Smooth muscle cell (in vitro differentiated cells): ENCODE data around the gene CILP. TPM values are rescaled to one million over a fixed set of nuclear protein-coding genes. Genes with fewer than 3 reads are reported as not detected.
"Not testable (repeated sequence)": the region's sequence is repeated elsewhere in the genome, so short reads cannot be mapped to it uniquely, and the experiment has no call there.

Experiments used
- DNase-seq: peaks from one replicate; lab custom pipeline; 2025; ENCODE audit not compliant: unreplicated experiment; lab: John Stamatoyannopoulos, UW
- H2AFZ ChIP-seq: fragments of 200-600 bp; sonication (generic); 2 replicates; pipeline ENCODE4 v1.6.0; 2016; ENCODE audit warnings: antibody characterized with exemption, low read depth, mild to moderate bottlenecking
- H3F3A ChIP-seq: fragments of 200-600 bp; sonication (generic); 2 replicates; pipeline ENCODE4 v1.6.0; 2017; ENCODE audit warnings: antibody characterized with exemption, low read depth
- H3K27ac ChIP-seq: fragments of 200-600 bp; sonication (generic); 2 replicates; pipeline ENCODE4 v1.5.1; 2016; ENCODE audit warnings: low read depth, mild to moderate bottlenecking
- H3K27me3 ChIP-seq: fragments of 200-600 bp; sonication (generic); 2 replicates; pipeline ENCODE4 v1.6.1; 2016; ENCODE audit warnings: low read depth, mild to moderate bottlenecking
- H3K36me3 ChIP-seq: fragments of 200-600 bp; sonication (generic); 2 replicates; pipeline ENCODE4 v1.5.1; 2016; ENCODE audit warnings: low read depth
- H3K4me1 ChIP-seq: fragments of 200-600 bp; sonication (generic); 2 replicates; pipeline ENCODE4 v1.5.1; 2016; ENCODE audit warnings: low read depth
- H3K4me2 ChIP-seq: fragments of 200-600 bp; sonication (generic); 2 replicates; pipeline ENCODE4 v1.6.0; 2016; ENCODE audit warnings: mild to moderate bottlenecking
- H3K4me3 ChIP-seq: fragments of 200-600 bp; sonication (generic); 2 replicates; pipeline ENCODE4 v1.5.1; 2016; ENCODE audit warnings: mild to moderate bottlenecking
- H3K79me2 ChIP-seq: fragments of 200-600 bp; sonication (generic); 2 replicates; pipeline ENCODE4 v1.6.0; 2016; ENCODE audit warnings: low read depth, mild to moderate bottlenecking
- H3K9ac ChIP-seq: fragments of 200-600 bp; sonication (generic); 2 replicates; pipeline ENCODE4 v1.6.0; 2016; ENCODE audit warnings: low read depth
- H3K9me3 ChIP-seq: fragments of 200-600 bp; sonication (generic); replicated peaks from 2 replicates; pipeline ENCODE4 v1.5.1; 2016; ENCODE audit warnings: low read depth
- H4K20me1 ChIP-seq: fragments of 200-600 bp; sonication (generic); 2 replicates; pipeline ENCODE4 v1.6.0; 2016; ENCODE audit warnings: low read depth
- CTCF ChIP-seq: fragments of 200-600 bp; sonication (generic); IDR thresholded peaks from 2 replicates; pipeline ENCODE4 v1.5.1; 2017; ENCODE audit warnings: borderline replicate concordance, mild to moderate bottlenecking, antibody characterized with exemption; ENCODE audit not compliant: insufficient read depth, poor library complexity, severe bottlenecking
- WGBS: methylation state at CpG from one replicate; pipeline ENCODE4 v1.1.7; 2016; ENCODE audit warnings: low lambda C conversion rate; 5-methylcytosine and 5-hydroxymethylcytosine counted together
- polyA plus RNA-seq: library from polyadenylated mRNA; unstranded; fragments of >200 nt; fragmentation: Nextera tagmentation; extraction: Ambion mirVana; gene quantifications from 2 replicates; pipeline ENCODE4 v1.2.1, GENCODE V29; 2016
- total RNA-seq: library from RNA; depleted of rRNA; stranded (reverse); fragments of >200 nt; gene quantifications from 2 replicates; pipeline ENCODE4 v1.2.3, GENCODE V29; 2014

The CILP gene
- total and polyA plus RNA-seq, 2 experiments from 2014 or later = 84.4 to 125 TPM

GRCh38 chr15:65233696-65234095 lies 22.4 kb upstream of the CILP start:
- Histone ChIP-seq H3F3A (no peaks in the 10 kb centered on the region), H3K4me3 (no peak overlapping the region), H2AFZ (no peak overlapping the region), H3K4me1 (no peaks in the 10 kb centered on the region), H3K79me2 (no peaks in the 10 kb centered on the region), H4K20me1 (no peaks in the 10 kb centered on the region), H3K36me3 (no peaks in the 10 kb centered on the region), H3K9me3 (no peaks in the 10 kb centered on the region), H3K27me3 (no peaks in the 10 kb centered on the region), H3K9ac (no peak overlapping the region), H3K27ac (no peak overlapping the region), H3K4me2 (no peak overlapping the region)
- 90% methylated on average over 5 of the region's 5 CpGs for WGBS
- no peak for DNase-seq
- no peak for TF ChIP-seq CTCF

GRCh38 chr15:65232520-65232919 lies 21.2 kb upstream of the CILP start:
- no peaks in the 10 kb centered on the region for H3F3A ChIP-seq
- H3K27ac ChIP-seq = no peak overlapping the region
- no peaks in the 10 kb centered on the region for H3K36me3 ChIP-seq
- H3K79me2 ChIP-seq = no peaks in the 10 kb centered on the region
- H3K9ac ChIP-seq = no peak overlapping the region
- no peak overlapping the region for H3K4me2 ChIP-seq
- H4K20me1 ChIP-seq = no peaks in the 10 kb centered on the region
- no peaks in the 10 kb centered on the region for H3K27me3 ChIP-seq
- TF ChIP-seq CTCF = no peak
- no peaks in the 10 kb centered on the region for H3K9me3 ChIP-seq
- H3K4me3 ChIP-seq = no peak overlapping the region
- H2AFZ ChIP-seq = no peak overlapping the region
- 93% methylated on average over 3 of the region's 3 CpGs for WGBS
- DNase-seq = no peak
- H3K4me1 ChIP-seq = no peaks in the 10 kb centered on the region

GRCh38 chr15:65231306-65231705 lies 20.0 kb upstream of the CILP start:
- H4K20me1 ChIP-seq = no peaks in the 10 kb centered on the region
- no peak overlapping the region for H3K4me2 ChIP-seq
- 93% methylated on average over 10 of the region's 10 CpGs for WGBS
- H3K36me3 ChIP-seq = no peaks in the 10 kb centered on the region
- no peak overlapping the region for H3K9ac ChIP-seq
- H3K79me2 ChIP-seq = no peaks in the 10 kb centered on the region
- no peak overlapping the region for H2AFZ ChIP-seq
- H3K4me3 ChIP-seq = no peak overlapping the region
- no peak overlapping the region for H3K27ac ChIP-seq
- no peak for TF ChIP-seq CTCF
- H3K27me3 ChIP-seq = no peaks in the 10 kb centered on the region
- H3K9me3 ChIP-seq = no peaks in the 10 kb centered on the region
- H3F3A ChIP-seq = no peaks in the 10 kb centered on the region
- no peak for DNase-seq
- no peaks in the 10 kb centered on the region for H3K4me1 ChIP-seq

GRCh38 chr15:65226901-65227300 lies 15.6 kb upstream of the CILP start:
- not testable (repeated sequence) for DNase-seq, H3K4me1 ChIP-seq, H3F3A ChIP-seq, H3K79me2 ChIP-seq, H3K36me3 ChIP-seq, H3K9me3 ChIP-seq, H3K4me3 ChIP-seq, H2AFZ ChIP-seq, H3K27me3 ChIP-seq, H4K20me1 ChIP-seq, H3K9ac ChIP-seq, H3K27ac ChIP-seq, H3K4me2 ChIP-seq
- 40% methylated on average over 8 of the region's 10 CpGs for WGBS
